GM18517 (cell line): ENCODE measurements around the gene NDUFAF2.
A peak's percentile ranks its signal among the peaks of the same experiment; 100 is the strongest.

ENCODE experiments used
- ATAC-seq: cut with Tn5 transposase; IDR thresholded peaks from one replicate; pipeline ENCODE4 v1.9.1; 2021; ENCODE audit warnings: mild to moderate bottlenecking, moderate library complexity; ENCODE audit not compliant: unreplicated experiment

NDUFAF2 gene

GRCh38 chr5:61114441-61114840 is 169.4 kb downstream of the NDUFAF2 start:
- no peak for ATAC-seq

GRCh38 chr5:61115968-61116367 is 171.0 kb downstream of the NDUFAF2 start:
- no peak for ATAC-seq

GRCh38 chr5:61119066-61119465 is 174.1 kb downstream of the NDUFAF2 start:
- no peak for ATAC-seq

- no peak for ATAC-seq
These were observed 175.5 kb downstream of the NDUFAF2 start for GRCh38 chr5:61120534-61120933.

GRCh38 chr5:61123145-61123544 is 178.1 kb downstream of the NDUFAF2 start:
- ATAC-seq = no peak

GRCh38 chr5:61130289-61130688 is 185.3 kb downstream of the NDUFAF2 start:
- no peak for ATAC-seq

GRCh38 chr5:61132559-61132958 is 187.6 kb downstream of the NDUFAF2 start:
- no peak for ATAC-seq

- no peak for ATAC-seq
These were observed 192.8 kb downstream of the NDUFAF2 start for GRCh38 chr5:61137835-61138234.

GRCh38 chr5:61139094-61139873 is 194.3 kb downstream of the NDUFAF2 start:
- no peak for ATAC-seq

- ATAC-seq = no peak
These were observed 194.9 kb downstream of the NDUFAF2 start for GRCh38 chr5:61139931-61140330.

GRCh38 chr5:61141801-61142200 is 196.8 kb downstream of the NDUFAF2 start:
- ATAC-seq = no peak

GRCh38 chr5:61142391-61142790 is 197.4 kb downstream of the NDUFAF2 start:
- ATAC-seq = no peak

GRCh38 chr5:61142811-61143210 is 197.8 kb downstream of the NDUFAF2 start:
- ATAC-seq = no peak

GRCh38 chr5:61148515-61148914 is 203.5 kb downstream of the NDUFAF2 start:
- ATAC-seq = no peak

GRCh38 chr5:61151893-61152292 is 206.9 kb downstream of the NDUFAF2 start:
- ATAC-seq = no peak

GRCh38 chr5:61159070-61159469 is 214.1 kb downstream of the NDUFAF2 start:
- ATAC-seq = no peak

- no peak for ATAC-seq
These were observed 214.8 kb downstream of the NDUFAF2 start for GRCh38 chr5:61159836-61160235.

GRCh38 chr5:61160497-61160896 is 215.5 kb downstream of the NDUFAF2 start:
- no peak for ATAC-seq

- ATAC-seq = peak; percentile 92
These were observed 217.2 kb downstream of the NDUFAF2 start, which contains the start of gene SMIM15 for GRCh38 chr5:61162010-61162831. Gene SMIM15 (minus strand): TSS chr5:61162468. CDS start chr5:61160171, 2,297 bp downstream.

- ATAC-seq = peak; percentile 1
These were observed 218.0 kb downstream of the NDUFAF2 start for GRCh38 chr5:61162832-61163567.

- ATAC-seq = no peak
These were observed 218.9 kb downstream of the NDUFAF2 start for GRCh38 chr5:61163905-61164304.
